GM12892 (cell line): Measurements from ENCODE around the gene HPCAL1.

ENCODE experiments used
- POLR2A ChIP-seq: IDR thresholded peaks from 2 replicates; pipeline ENCODE4 v1.6.1; 2011; ENCODE audit warnings: low read depth, low read length, control low read depth
- TAF1 ChIP-seq: IDR thresholded peaks from 2 replicates; pipeline ENCODE4 v1.6.1; 2011; ENCODE audit warnings: low read depth, mild to moderate bottlenecking, control low read depth, low read length, borderline replicate concordance

DNA sequence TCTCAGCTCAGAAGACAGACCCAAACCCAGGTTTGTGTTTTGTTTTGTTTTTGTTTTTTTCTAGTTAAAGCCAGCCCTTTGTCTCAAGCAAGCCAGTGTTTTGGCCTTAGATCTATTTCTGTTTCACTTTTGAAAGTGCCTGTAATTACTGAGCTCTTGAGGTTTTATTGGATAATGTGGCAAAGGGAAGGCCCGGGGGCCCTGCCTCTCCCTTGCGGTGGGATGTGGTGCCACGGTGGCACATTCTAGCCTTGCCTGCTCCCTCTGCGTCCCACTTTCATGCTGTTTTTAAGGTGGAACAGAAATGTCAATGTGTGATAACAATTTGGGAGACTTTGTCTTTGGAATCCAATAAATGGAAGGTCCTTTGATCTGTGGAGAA, 2.5 kb downstream of the HPCAL1 start:
- no peak for TF ChIP-seq TAF1
- TF ChIP-seq POLR2A: no peak
